LNCAP (cell line): ENCODE data around the gene SLC2A4.

Experiments used
- CTCF ChIP-seq: fragments of 450-650 bp; IDR thresholded peaks from 2 replicates; pipeline ENCODE4 v1.5.1; 2017; ENCODE audit warnings: mild to moderate bottlenecking

Gene SLC2A4

GRCh38 chr17:7334938-7335538 is 53.5 kb downstream of the SLC2A4 start:
- no peak for TF ChIP-seq CTCF

- TF ChIP-seq CTCF: no peak
These were observed 55.0 kb downstream of the SLC2A4 start, which contains the start of gene ACAP1 for GRCh38 chr17:7336240-7337175. TSS of gene ACAP1 (plus strand) at chr17:7336529. CDS start at chr17:7336735, 206 bp downstream.
